K562 (cell line): ENCODE results near the gene TRIM14. TPM values are rescaled to one million over a fixed set of nuclear protein-coding genes. Genes with fewer than 3 reads are reported as not detected.
A peak's percentile ranks its signal among the peaks of the same experiment; 100 is the strongest.

Source experiments
- ARID2 ChIP-seq: fragments of 450-650 bp; IDR thresholded peaks from 2 replicates; pipeline ENCODE4 v1.6.1; 2017; ENCODE audit warnings: antibody characterized with exemption, mild to moderate bottlenecking
- ATF1 ChIP-seq, 2 experiments: fragments of 450-650 bp in 1 of 2; IDR thresholded peaks; 2 replicates each; pipeline ENCODE4 v1.6.1; 2016; ENCODE audit warnings: missing compliant biosample characterization in 1 of 2, missing genetic modification characterization in 1 of 2
- ATF6 ChIP-seq: sonication (generic); formaldehyde crosslinking; IDR thresholded peaks from 2 replicates; pipeline ENCODE4 v1.4.0; 2020; ENCODE audit warnings: mild to moderate bottlenecking, missing genetic modification reagents
- CHD2 ChIP-seq: IDR thresholded peaks from 2 replicates; pipeline ENCODE4 v1.6.1; 2011; ENCODE audit warnings: low read depth, low read length
- DPF2 ChIP-seq: fragments of 450-650 bp; IDR thresholded peaks from 2 replicates; pipeline ENCODE4 v1.6.1; 2016
- GATA2 ChIP-seq: sonication (generic); formaldehyde crosslinking; IDR thresholded peaks from 2 replicates; pipeline ENCODE4 v1.4.0; 2020; ENCODE audit warnings: mild to moderate bottlenecking, missing genetic modification reagents
- HEY1 ChIP-seq: fragments of 250-450 bp; sonication (Bioruptor Pico); IDR thresholded peaks from 2 replicates; pipeline ENCODE4 v1.5.0; 2020; ENCODE audit warnings: mild to moderate bottlenecking, moderate library complexity, borderline replicate concordance
- MEF2D ChIP-seq: conservative IDR thresholded peaks from 2 replicates; pipeline ENCODE4 v1.6.1; 2016; ENCODE audit warnings: low read depth, missing genetic modification characterization, missing compliant biosample characterization
- NBN ChIP-seq: fragments of 450-650 bp; IDR thresholded peaks from 2 replicates; pipeline ENCODE4 v1.6.1; 2016; ENCODE audit warnings: low read depth, mild to moderate bottlenecking
- NR2C1 ChIP-seq, 2 experiments: fragments of 450-650 bp; IDR thresholded peaks; 2 replicates each; pipeline ENCODE4 v1.6.1; 2017; ENCODE audit warnings: mild to moderate bottlenecking in 2 of 2, antibody characterized with exemption in 1 of 2, inconsistent platforms in 1 of 2, missing compliant biosample characterization in 1 of 2, missing genetic modification characterization in 1 of 2
- NR2C2 ChIP-seq, 2 experiments: fragments of 200-800 bp in 1 of 2; sonication (Bioruptor generic) in 1 of 2; sonication (generic) in 1 of 2; formaldehyde crosslinking in 1 of 2; IDR thresholded peaks; 2 replicates each; pipeline versions ENCODE4 v1.6.1 to v1.8.0; 2016 to 2022; ENCODE audit warnings: mild to moderate bottlenecking in 1 of 2, missing compliant biosample characterization in 1 of 2, missing genetic modification characterization in 1 of 2, missing genetic modification reagents in 1 of 2
- PKNOX1 ChIP-seq: fragments of 450-650 bp; IDR thresholded peaks from 2 replicates; pipeline ENCODE4 v1.6.1; 2016
- PPARD ChIP-seq: fragments of 250-450 bp; sonication (Bioruptor Pico); IDR thresholded peaks from 2 replicates; pipeline ENCODE4 v1.8.0; 2022; ENCODE audit warnings: inconsistent platforms, mild to moderate bottlenecking, moderate library complexity
- TCFL5 ChIP-seq: fragments of 250-450 bp; sonication (Bioruptor Pico); conservative IDR thresholded peaks from 2 replicates; pipeline ENCODE4 v1.6.1; 2021; ENCODE audit warnings: mild to moderate bottlenecking, moderate library complexity, matching md5 sums
- TEAD4 ChIP-seq, 2 experiments: sonication (generic) in 1 of 2; formaldehyde crosslinking in 1 of 2; IDR thresholded peaks; 2 replicates each; pipeline versions ENCODE4 v1.6.1 to v1.8.0; 2012 to 2022; ENCODE audit warnings: borderline replicate concordance in 1 of 2, inconsistent platforms in 1 of 2, low read length in 1 of 2, mild to moderate bottlenecking in 1 of 2, missing genetic modification reagents in 1 of 2
- ZNF280B ChIP-seq: fragments of 250-450 bp; sonication (Bioruptor Pico); IDR thresholded peaks from 2 replicates; pipeline ENCODE4 v1.5.1; 2021; ENCODE audit warnings: mild to moderate bottlenecking
- ZNF717 ChIP-seq: fragments of 250-450 bp; sonication (Bioruptor Pico); IDR thresholded peaks from 2 replicates; pipeline ENCODE4 v1.5.0; 2021
- polyA plus RNA-seq, 8 experiments: library from polyadenylated mRNA; depleted of rRNA in 4 of 8; stranded (reverse) in 5 of 8; unstranded in 3 of 8; fragments of >200 nt; fragmentation: Nextera tagmentation in 2 of 8; fragmentation: Illumina TruSeq in 1 of 8; extraction: Ambion mirVana in 2 of 8; extraction: Trizol in 1 of 8; gene quantifications; 2 replicates each; pipeline versions ENCODE4 v1.2.1 to v1.2.3, GENCODE V29; 2011 to 2014; ENCODE audit warnings: inconsistent platforms in 1 of 8, missing spikeins in 1 of 8
- total RNA-seq, 7 experiments: library from RNA; depleted of rRNA in 6 of 7; stranded (reverse); fragments of >200 nt in 6 of 7; fragmentation: Illumina TruSeq in 2 of 7; extraction: Trizol in 2 of 7; gene quantifications; 2 replicates each; pipeline versions ENCODE4 v1.2.1 to v1.2.3, GENCODE V29; 2011 to 2021; ENCODE audit warnings: low replicate concordance in 1 of 7
- TF ChIP-seq, protein P1 (sequence below): fragments of 250-450 bp; sonication (Bioruptor Pico); IDR thresholded peaks from 2 replicates; pipeline ENCODE4 v1.4.0; 2020; ENCODE audit warnings: mild to moderate bottlenecking, moderate library complexity

Gene TRIM14
- total and polyA plus RNA-seq, 9 of the 15 experiments (the other 6 are each of a cell fraction or from before 2014, with no cell fraction given): 7.6 to 41.0 (median 17.9) TPM

DNA sequence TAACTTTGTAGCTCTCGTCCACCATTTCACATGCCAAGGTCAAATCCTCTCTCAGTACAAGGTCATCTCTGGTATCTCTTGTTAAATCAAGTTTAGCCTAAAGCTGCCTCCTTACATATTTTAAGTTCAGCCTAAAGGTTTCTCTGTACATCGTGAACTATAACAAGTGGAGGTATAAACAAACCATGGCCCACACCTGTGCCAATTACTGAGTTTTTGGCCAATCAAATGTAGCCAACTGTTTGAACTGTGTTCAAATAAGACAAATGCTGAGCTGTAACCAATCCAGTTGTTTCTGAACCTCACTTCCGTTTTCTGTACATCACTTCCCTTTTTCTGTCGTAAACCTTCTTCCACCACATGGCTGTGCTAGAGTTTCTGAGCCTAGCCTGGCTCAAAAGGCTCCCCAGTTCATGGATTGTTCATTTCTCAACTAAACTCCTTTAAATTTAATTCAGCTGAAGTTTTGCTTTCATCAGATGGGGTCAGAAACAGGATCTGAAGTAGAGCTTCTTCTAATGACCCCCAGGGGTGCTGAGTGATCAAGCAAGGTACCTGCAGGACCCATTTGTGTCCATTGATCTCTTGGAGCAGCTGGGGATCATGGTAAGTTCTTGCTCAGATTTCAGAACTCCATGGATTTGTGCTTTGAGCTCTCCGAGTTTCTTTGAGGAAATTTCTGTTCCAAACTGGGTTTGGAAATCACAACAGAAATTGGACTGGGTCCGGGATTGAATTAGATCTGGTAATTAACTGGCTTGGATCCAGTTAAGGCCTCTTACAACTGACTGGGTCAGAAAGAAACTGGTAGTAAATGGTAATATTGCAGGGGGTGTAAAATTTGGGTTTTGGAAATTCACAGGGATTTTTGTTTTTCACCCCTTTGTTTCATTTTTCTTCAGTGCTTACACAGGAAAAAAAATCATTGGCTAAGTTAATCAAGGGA lies 73.5 kb downstream of the TRIM14 start (continued):
- no peak for TF ChIP-seq ATF6 (CRISPR knock-in tag)
- TF ChIP-seq NBN: 0 out of 2 replicates have a peak, but pooled peaks have one; percentile 21
- peak; percentile 34; the same call in 1 of the 2 replicates for TF ChIP-seq TEAD4 (IDR thresholded peaks at IDR 0.05; ENCODE audit: low read length)
- no peak for TF ChIP-seq TEAD4 (CRISPR knock-in tag; IDR thresholded peaks at IDR 0.05; ENCODE audit: borderline replicate concordance)
- TF ChIP-seq PPARD (CRISPR knock-in tag): no peak
- TF ChIP-seq CHD2: no peak
- no peak for TF ChIP-seq ZNF280B (CRISPR knock-in tag)
- TF ChIP-seq DPF2: 0 out of 2 replicates have a peak, but pooled peaks have one; percentile 29
- TF ChIP-seq HEY1 (CRISPR knock-in tag): no peak
- TF ChIP-seq GATA2 (CRISPR knock-in tag): no peak
- peak; percentile 73 for TF ChIP-seq MEF2D (tag)
- TF ChIP-seq NR2C1 (IDR thresholded peaks at IDR 0.05): no peak; the same call in 1 of the 2 replicates
- peak; percentile 70; the same call in 1 of the 2 replicates for TF ChIP-seq NR2C1 (tag; IDR thresholded peaks at IDR 0.05)
- peak; percentile 22; the same call in 1 of the 2 replicates for TF ChIP-seq ARID2
- no peak for TF ChIP-seq TCFL5 (CRISPR knock-in tag)
- no peak for TF ChIP-seq NR2C2 (CRISPR knock-in tag; IDR thresholded peaks at IDR 0.05)
- TF ChIP-seq NR2C2 (tag; IDR thresholded peaks at IDR 0.05): peak; percentile 67
- TF ChIP-seq ATF1 (CRISPR knock-in tag; IDR thresholded peaks at IDR 0.05): no peak
- TF ChIP-seq ATF1 (tag; IDR thresholded peaks at IDR 0.05): peak; percentile 90
- TF ChIP-seq ZNF717 (CRISPR knock-in tag): no peak
- TF ChIP-seq PKNOX1: peak; percentile 92
- TF ChIP-seq, protein P1, sequence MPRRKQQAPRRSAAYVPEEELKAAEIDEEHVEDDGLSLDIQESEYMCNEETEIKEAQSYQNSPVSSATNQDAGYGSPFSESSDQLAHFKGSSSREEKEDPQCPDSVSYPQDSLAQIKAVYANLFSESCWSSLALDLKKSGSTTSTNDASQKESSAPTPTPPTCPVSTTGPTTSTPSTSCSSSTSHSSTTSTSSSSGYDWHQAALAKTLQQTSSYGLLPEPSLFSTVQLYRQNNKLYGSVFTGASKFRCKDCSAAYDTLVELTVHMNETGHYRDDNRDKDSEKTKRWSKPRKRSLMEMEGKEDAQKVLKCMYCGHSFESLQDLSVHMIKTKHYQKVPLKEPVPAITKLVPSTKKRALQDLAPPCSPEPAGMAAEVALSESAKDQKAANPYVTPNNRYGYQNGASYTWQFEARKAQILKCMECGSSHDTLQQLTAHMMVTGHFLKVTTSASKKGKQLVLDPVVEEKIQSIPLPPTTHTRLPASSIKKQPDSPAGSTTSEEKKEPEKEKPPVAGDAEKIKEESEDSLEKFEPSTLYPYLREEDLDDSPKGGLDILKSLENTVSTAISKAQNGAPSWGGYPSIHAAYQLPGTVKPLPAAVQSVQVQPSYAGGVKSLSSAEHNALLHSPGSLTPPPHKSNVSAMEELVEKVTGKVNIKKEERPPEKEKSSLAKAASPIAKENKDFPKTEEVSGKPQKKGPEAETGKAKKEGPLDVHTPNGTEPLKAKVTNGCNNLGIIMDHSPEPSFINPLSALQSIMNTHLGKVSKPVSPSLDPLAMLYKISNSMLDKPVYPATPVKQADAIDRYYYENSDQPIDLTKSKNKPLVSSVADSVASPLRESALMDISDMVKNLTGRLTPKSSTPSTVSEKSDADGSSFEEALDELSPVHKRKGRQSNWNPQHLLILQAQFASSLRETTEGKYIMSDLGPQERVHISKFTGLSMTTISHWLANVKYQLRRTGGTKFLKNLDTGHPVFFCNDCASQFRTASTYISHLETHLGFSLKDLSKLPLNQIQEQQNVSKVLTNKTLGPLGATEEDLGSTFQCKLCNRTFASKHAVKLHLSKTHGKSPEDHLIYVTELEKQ (CRISPR knock-in tag): no peak
